Transverse colon (tissue), 4 donors: Measurements from ENCODE around the gene SIN3A. TPM values are rescaled to one million over a fixed set of nuclear protein-coding genes. Genes with fewer than 3 reads are reported as not detected.

ENCODE experiments used
- DNase-seq: peaks from one replicate; pipeline ENCODE4 v3.0.0-alpha.2; 2019
- H3K27ac ChIP-seq, 4 donors: fragments of 200-600 bp; sonication (generic); 2 replicates each; pipeline ENCODE4 v1.5.1; 2016 to 2018; ENCODE audit warnings: inconsistent platforms in 4 of 4
- H3K27me3 ChIP-seq: fragments of 200-600 bp; sonication (generic); 2 replicates; pipeline ENCODE4 v1.5.1; 2017; ENCODE audit warnings: inconsistent platforms
- H3K36me3 ChIP-seq, 4 donors: fragments of 200-600 bp; sonication (generic); 2 replicates each; pipeline ENCODE4 v1.5.1; 2017 to 2019; ENCODE audit warnings: inconsistent platforms in 4 of 4
- H3K4me1 ChIP-seq, 4 donors: fragments of 200-600 bp; sonication (generic); 2 replicates each; pipeline ENCODE4 v1.5.1; 2017 to 2020; ENCODE audit warnings: inconsistent platforms in 4 of 4
- H3K4me3 ChIP-seq, 4 donors: fragments of 200-600 bp; sonication (generic); 1 replicate in 1 of 4; 2 replicates in 3 of 4; pipeline versions ENCODE4 v1.5.1 to v1.6.1; 2017 to 2019; ENCODE audit warnings: inconsistent platforms in 4 of 4
- H3K9me3 ChIP-seq, 2 donors: fragments of 200-600 bp; sonication (generic); 2 replicates each; pipeline ENCODE4 v1.5.1; 2017 to 2019; ENCODE audit warnings: inconsistent platforms in 2 of 2
- EP300 ChIP-seq: sonication (generic); formaldehyde crosslinking; IDR thresholded peaks from one replicate; pipeline ENCODE4 v1.6.1; 2017; ENCODE audit warnings: antibody characterized with exemption, low read depth
- POLR2A ChIP-seq: fragments of 450-650 bp; IDR thresholded peaks from one replicate; pipeline ENCODE4 v1.6.1; 2016; ENCODE audit warnings: antibody characterized with exemption, mild to moderate bottlenecking, moderate library complexity
- POLR2AphosphoS5 ChIP-seq, 3 donors: sonication (generic); formaldehyde crosslinking; IDR thresholded peaks; one replicate each; pipeline ENCODE4 v1.6.1; 2016; ENCODE audit warnings: antibody characterized with exemption in 3 of 3
- WGBS, 2 donors: methylation state at CpG; one replicate each; pipeline ENCODE4 v1.1.5; 2018; ENCODE audit warnings: low coverage in 1 of 2; 5-methylcytosine and 5-hydroxymethylcytosine counted together
- in situ Hi-C, 4 donors: fragments of 200-750 bp; cut with MboI; loops; one replicate each; pipeline versions ENCODE4 v1.15.0 to v1.15.1; 2017; ENCODE audit warnings: low sequenced_read_pairs in 3 of 4, low pct_ligation_motif_present in 1 of 4, low pct_unique_long_range_greater_than_20kb in 1 of 4
- intact Hi-C: fragments of 100-400 bp; cut with DNase I; formaldehyde crosslinking; loops from one replicate; pipeline ENCODE4 v1.15.1; 2023; ENCODE audit warnings: low total_unique reads
- total RNA-seq, 4 donors: library from RNA; depleted of rRNA; stranded (reverse); fragments of >200 nt; gene quantifications; one replicate each; pipeline ENCODE4 v1.1.0, GENCODE V29; 2016
- TF ChIP-seq, protein P1 (sequence below), 5 experiments: fragments of 200-600 bp in 3 of 5; fragments of 450-650 bp in 2 of 5; sonication (generic) in 3 of 5; IDR thresholded peaks; 1 replicate in 2 of 5; 2 replicates in 3 of 5; pipeline ENCODE4 v1.5.1; 2016 to 2017; ENCODE audit warnings: antibody characterized with exemption in 5 of 5, inconsistent platforms in 3 of 5, mild to moderate bottlenecking in 2 of 5, moderate library complexity in 1 of 5

Gene SIN3A
- total RNA-seq, 4 donors from 2014 or later = 39.3 to 88.0 (median 72.6) TPM

DNA sequence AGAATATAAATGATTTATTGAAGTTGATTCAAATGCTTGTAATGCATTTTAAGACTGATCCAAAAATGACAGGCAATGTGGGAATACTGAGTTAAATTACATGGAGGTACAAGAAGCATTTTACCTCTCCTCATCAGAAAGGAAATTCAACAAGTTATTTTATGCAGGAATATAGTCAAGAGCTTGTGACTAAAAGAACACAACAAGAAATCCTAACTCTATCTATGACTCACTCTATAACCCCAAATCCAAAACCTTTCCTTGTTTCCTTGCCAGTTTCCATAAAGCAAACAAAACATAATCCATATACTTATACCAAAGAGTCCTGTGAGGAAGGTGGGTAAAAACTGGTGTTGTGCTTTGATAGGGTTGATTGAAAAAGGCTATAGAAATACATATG lies 30.8 kb downstream of the SIN3A start:
- no peak for DNase-seq
- peak overlapping the region in 2 of 4 donors; percentile 28 to 48 for H3K27ac ChIP-seq
- H3K36me3 ChIP-seq = peaks cover 0 to 25% (median 12%) of the 10 kb centered on the region in 4 donors

GRCh38 chr15:75416584-75416983 lies 34.9 kb downstream of the SIN3A start:
- Histone ChIP-seq H3K4me1 (peaks cover 0 to 17% (median 3%) of the 10 kb centered on the region in 4 donors), H3K27me3 (no peaks in the 10 kb centered on the region), H3K36me3 (peaks cover 0 to 36% (median 7%) of the 10 kb centered on the region in 4 donors), H3K4me3 (no peak overlapping the region), H3K27ac (no peak overlapping the region), H3K9me3 (no peaks in the 10 kb centered on the region)
- DNase-seq = no peak
- in situ Hi-C loops = no loop called here
- WGBS, 2 donors = 86% methylated on average over 1 of the region's 1 CpG; no CpG with 5 or more reads in 1 of the 2 donors
- TF ChIP-seq EP300 (no peak), POLR2A (no peak), POLR2AphosphoS5 (IDR thresholded peaks at IDR 0.05) (no peak)
- TF ChIP-seq, protein P1, sequence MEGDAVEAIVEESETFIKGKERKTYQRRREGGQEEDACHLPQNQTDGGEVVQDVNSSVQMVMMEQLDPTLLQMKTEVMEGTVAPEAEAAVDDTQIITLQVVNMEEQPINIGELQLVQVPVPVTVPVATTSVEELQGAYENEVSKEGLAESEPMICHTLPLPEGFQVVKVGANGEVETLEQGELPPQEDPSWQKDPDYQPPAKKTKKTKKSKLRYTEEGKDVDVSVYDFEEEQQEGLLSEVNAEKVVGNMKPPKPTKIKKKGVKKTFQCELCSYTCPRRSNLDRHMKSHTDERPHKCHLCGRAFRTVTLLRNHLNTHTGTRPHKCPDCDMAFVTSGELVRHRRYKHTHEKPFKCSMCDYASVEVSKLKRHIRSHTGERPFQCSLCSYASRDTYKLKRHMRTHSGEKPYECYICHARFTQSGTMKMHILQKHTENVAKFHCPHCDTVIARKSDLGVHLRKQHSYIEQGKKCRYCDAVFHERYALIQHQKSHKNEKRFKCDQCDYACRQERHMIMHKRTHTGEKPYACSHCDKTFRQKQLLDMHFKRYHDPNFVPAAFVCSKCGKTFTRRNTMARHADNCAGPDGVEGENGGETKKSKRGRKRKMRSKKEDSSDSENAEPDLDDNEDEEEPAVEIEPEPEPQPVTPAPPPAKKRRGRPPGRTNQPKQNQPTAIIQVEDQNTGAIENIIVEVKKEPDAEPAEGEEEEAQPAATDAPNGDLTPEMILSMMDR (IDR thresholded peaks at IDR 0.05) = no peak
- intact Hi-C loops = no loop called here

More for the DNA sequence above, 30.8 kb downstream of the SIN3A start:
- TF ChIP-seq EP300 (no peak), POLR2AphosphoS5 (IDR thresholded peaks at IDR 0.05) (no peak), POLR2A (no peak)
- TF ChIP-seq, protein P1 (IDR thresholded peaks at IDR 0.05) = no peak
- Histone ChIP-seq H3K9me3 (no peaks in the 10 kb centered on the region), H3K4me3 (no peak overlapping the region), H3K27me3 (no peaks in the 10 kb centered on the region), H3K4me1 (peaks cover 0 to 17% (median 3%) of the 10 kb centered on the region in 4 donors)
- in situ Hi-C loops (no loop called here), intact Hi-C loops (no loop called here)

GRCh38 chr15:75410196-75410595 lies 41.3 kb downstream of the SIN3A start:
- WGBS, 2 donors = 87 to 92% methylated on average over 2 to 6 of the region's 6 CpGs
- Histone ChIP-seq H3K9me3 (no peaks in the 10 kb centered on the region), H3K27ac (no peak overlapping the region), H3K27me3 (no peaks in the 10 kb centered on the region), H3K4me1 (no peaks in the 10 kb centered on the region), H3K4me3 (no peak overlapping the region), H3K36me3 (peaks cover 0 to 81% (median 28%) of the 10 kb centered on the region in 4 donors)
- no peak for DNase-seq
- intact Hi-C loops (no loop called here), in situ Hi-C loops (no loop called here)
- TF ChIP-seq, protein P1 (IDR thresholded peaks at IDR 0.05) = no peak
- no peak for TF ChIP-seq POLR2AphosphoS5 (IDR thresholded peaks at IDR 0.05)
- TF ChIP-seq EP300 = no peak
- TF ChIP-seq POLR2A = no peak

DNA sequence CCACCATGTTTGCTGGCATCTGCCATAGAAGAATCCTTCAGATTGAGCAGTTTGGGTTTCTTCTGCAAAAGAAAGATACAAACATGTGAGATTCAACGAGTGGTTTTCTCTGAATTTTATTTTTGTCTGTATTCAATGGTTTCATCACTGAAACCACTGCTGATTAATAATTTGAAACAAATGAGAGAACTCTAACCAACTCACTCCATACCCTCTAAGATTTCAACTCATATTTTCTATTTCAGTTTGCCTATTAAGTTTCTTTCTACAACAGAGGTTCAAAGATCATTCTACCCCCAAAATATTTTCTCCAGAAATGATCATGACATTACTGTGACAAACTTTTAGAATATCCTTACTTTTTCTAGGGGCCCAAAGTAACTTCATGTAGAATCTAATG lies 44.4 kb downstream of the SIN3A start:
- DNase-seq = no peak
- WGBS, 2 donors = 67% methylated on average over 1 of the region's 1 CpG; no CpG with 5 or more reads in 1 of the 2 donors
- Histone ChIP-seq H3K27me3 (no peaks in the 10 kb centered on the region), H3K4me1 (no peaks in the 10 kb centered on the region), H3K9me3 (no peaks in the 10 kb centered on the region), H3K36me3 (peaks cover 0 to 90% (median 36%) of the 10 kb centered on the region in 4 donors), H3K27ac (no peak overlapping the region), H3K4me3 (no peak overlapping the region)
- in situ Hi-C loops (no loop called here), intact Hi-C loops (no loop called here)
- TF ChIP-seq EP300 = no peak
- TF ChIP-seq POLR2AphosphoS5 (IDR thresholded peaks at IDR 0.05) = no peak
- TF ChIP-seq, protein P1 (IDR thresholded peaks at IDR 0.05) = no peak
- no peak for TF ChIP-seq POLR2A
